Ammon's horn (tissue), 1 donor: ENCODE measurements around the gene IPO13.

Source experiments
- DNase-seq: peaks from one replicate; pipeline ENCODE4 v3.0.0-alpha.2; 2016; ENCODE audit warnings: low spot score

The IPO13 gene

DNA sequence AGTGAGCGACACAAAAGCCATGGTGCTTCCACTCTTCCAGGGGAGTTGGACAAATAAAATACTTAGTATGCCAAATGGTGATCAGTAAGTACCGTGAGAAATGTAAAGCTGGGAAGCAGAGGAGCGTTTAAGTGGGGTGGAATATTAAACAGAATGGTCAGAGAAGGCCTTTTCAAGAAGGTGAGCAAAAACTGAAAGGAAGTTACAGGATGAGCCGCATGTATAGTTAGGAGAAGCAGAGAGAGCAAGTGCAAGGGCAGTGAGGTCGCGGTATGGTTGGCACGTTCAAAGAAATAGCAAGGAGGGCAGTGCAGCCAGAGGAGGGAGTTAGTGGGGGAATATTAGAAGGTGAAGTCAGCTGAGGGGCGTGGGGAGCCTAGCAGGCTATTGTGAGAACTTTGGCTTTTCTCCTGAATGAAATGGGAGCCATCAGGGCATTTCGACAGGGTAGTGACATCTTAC lies 27.3 kb downstream of the IPO13 start:
- DNase-seq = no peak

DNA sequence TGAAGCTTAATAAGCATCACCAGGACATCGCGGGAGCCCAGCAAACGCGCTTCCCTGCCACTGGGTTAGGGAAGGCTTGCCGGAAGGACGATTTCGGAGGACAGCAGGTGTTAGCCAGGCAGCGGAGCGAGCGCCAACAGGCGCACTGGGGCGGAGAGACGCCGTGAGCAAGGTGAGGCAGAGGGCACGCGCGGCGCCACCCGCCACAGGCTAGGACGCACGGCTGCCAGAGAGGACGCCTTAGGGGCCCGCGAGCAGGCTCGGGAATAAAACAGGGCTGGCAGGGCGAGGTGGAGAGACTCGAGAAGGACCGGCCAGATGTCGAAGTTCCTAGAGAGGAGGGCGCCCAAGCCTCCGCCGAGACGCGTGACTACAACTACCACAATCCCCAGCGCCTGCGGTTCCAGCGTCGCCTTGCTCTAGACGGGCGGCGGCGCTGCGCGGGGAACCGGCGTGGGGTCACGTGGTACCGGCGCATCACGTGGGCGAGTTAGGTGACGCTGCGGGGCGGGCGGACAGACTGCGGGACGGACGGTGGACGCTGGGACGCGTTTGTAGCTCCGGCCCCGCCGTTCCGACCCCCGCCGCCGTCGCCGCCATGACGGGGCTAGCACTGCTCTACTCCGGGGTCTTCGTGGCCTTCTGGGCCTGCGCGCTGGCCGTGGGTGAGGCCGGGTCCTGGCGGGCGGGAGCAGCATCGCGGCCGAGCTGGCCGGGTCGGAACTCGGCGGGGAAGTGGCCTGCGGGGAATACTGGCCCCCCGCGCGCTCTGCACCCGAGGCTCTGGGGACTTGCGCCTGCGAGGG lies 27.9 kb downstream of the IPO13 start, which contains the start of gene ATP6V0B:
ATP6V0B (plus strand) TSS at position 518 of the 806 bp plus-strand sequence; CDS start at position 599, 81 bp downstream.
- DNase-seq = peak; percentile 98

DNA sequence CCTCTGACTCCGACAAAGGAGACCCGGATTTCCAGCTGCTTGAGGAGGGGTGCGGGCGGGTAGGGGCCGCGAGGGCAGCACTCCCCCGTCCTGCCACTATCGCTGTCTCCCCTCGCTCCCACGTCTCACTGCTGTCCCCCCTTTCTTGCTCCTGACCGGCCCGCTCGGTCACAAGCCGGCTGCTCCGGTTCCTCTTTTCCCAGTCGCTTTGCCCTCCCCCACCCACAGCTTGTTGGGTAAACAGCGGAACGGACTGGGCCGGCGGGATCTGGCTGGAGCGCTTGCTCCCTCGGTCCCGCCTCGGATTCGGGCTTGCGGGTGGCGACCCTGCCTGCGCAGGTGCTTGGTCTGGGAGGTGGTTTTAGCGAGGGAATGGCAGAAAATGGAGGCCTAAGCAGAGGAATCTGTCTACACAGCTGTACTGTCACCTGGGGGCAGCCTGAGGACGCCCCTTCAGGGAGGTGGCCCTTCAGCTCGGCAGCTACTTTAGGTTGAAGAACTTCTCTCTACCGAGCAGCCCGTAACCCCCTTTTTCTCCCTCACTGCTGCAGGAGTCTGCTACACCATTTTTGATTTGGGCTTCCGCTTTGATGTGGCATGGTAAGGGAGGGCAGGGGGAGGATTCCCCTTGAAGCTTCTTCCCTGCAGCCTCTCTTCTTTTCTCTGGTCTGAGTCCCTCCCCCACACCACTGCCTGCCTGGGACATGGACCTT lies 28.7 kb downstream of the IPO13 start:
- peak; percentile 51 for DNase-seq

DNA sequence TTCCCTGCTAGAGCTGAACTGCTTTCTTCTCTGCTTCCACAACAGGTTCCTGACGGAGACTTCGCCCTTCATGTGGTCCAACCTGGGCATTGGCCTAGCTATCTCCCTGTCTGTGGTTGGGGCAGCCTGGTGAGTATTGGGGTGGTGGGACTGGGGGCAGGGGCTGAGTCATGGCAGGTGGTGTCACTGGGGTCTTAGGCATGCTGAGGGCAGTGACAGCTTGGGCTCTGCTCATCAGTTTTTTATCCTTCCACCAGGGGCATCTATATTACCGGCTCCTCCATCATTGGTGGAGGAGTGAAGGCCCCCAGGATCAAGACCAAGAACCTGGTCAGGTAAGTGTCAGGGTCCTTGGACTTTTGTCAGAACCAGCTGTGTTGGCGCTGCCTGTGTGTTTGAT lies 29.3 kb downstream of the IPO13 start:
- no peak for DNase-seq

DNA sequence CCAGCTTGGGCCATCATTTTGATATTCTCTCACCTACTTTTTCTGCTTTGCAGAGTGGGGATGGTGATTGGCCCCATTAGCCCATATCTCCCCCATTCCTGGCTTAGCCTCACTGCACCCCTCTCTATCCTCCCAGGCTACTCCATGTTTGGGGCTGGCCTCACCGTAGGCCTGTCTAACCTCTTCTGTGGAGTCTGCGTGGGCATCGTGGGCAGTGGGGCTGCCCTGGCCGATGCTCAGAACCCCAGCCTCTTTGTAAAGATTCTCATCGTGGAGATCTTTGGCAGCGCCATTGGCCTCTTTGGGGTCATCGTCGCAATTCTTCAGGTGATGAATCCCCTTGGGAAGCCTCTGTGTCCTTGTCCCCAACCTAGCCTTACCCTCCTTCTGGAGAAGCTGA lies 30.1 kb downstream of the IPO13 start:
- no peak for DNase-seq

DNA sequence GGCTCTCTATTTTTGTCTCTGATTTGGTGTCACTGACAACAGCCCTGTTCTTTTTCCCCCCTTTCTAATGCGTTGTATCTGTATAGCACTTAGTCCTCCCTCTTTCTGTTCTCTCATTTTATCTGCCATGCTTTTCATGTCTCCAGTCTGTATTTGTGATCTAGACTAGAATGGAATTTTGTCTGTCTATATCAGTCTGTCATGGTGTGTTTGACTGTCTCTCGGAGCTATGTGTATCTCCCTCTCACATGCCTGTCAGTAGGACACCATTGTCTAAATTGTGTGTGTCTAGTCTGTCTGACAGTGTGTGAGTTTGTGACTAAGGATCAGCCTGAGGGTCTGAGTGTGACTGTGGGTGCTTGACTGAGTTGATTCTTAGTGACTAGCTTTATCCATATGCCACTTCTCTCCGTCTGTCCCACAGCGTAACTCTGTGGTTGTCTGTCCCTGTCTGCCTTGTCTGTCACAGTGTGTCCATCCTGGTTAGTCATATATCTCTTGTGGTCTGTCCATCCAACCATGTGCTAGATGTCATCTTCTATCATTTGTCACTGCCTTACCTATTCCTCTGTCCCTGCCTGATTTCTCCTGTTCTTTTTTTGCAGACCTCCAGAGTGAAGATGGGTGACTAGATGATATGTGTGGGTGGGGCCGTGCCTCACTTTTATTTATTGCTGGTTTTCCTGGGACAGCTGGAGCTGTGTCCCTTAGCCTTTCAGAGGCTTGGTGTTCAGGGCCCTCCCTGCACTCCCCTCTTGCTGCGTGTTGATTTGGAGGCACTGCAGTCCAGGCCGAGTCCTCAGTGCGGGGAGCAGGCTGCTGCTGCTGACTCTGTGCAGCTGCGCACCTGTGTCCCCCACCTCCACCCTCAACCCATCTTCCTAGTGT lies 30.9 kb downstream of the IPO13 start:
- no peak for DNase-seq

DNA sequence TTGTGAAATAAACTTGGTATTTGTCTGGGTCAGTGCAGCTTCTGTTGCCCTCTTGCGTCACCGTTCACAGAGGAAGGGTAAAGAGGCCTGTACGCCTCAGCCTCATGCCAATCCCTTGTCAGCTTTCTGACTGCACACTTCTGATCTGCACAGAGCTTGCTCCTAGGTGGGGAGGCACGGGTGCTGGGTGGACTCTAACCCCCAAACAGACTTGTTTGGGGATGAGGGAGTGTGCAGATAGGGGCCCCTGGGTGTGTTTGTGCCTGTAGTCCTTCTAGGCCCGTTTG lies 31.5 kb downstream of the IPO13 start:
- DNase-seq = no peak

DNA sequence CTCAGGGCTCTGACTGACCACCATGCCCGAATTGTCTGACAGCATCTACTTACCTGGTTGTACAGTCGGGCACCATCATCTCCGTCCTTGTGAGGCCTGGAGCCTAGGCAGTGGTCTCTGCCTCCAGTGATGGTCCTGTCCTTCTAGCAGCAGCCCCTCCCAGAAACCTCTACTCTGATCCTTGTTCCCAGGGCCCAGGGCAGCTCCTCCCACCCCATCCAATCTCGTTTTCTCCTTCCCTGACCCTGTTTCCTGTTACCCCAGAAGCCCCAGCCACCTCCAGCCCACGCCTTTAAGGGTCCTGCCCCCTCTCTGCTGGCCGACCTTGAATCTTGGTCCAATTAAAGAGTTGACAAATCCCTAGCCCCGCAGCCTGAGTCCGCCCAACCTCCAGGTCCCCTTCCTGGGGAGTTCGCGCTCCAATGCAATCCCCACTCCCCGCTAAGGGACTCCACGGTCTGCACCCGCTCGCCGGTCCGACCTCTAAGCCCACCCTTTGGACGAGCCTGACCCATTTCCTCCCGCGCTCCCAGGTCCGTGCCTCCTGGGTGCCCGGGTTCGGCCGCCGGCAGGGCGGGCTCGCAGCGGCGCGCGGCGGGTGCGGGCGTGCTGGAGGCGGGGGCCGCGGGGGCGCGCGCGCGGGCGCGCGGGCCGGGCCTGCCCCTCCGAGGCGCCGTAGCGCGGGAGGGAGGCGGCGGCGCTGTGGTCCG lies 32.0 kb downstream of the IPO13 start, which contains the start of gene B4GALT2:
B4GALT2 (plus strand) TSS at position 660 of the 710 bp plus-strand sequence. CDS start 1,951 bp downstream, outside the sequence.
- DNase-seq = peak; percentile 57

DNA sequence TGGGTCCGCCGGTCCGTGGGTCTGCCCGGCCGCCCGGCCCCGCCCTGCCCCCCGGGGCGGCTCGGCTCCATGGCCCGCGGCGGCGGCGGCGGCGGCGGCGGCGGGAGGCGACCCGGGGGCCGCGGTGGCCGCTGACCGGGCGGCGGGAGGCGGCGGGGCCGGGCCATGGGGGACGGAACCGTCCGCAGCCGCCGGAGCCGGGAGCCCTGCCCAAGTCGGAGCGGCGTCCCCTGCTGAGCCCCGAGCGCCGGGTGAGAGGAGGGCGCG lies 32.4 kb downstream of the IPO13 start:
- no peak for DNase-seq

DNA sequence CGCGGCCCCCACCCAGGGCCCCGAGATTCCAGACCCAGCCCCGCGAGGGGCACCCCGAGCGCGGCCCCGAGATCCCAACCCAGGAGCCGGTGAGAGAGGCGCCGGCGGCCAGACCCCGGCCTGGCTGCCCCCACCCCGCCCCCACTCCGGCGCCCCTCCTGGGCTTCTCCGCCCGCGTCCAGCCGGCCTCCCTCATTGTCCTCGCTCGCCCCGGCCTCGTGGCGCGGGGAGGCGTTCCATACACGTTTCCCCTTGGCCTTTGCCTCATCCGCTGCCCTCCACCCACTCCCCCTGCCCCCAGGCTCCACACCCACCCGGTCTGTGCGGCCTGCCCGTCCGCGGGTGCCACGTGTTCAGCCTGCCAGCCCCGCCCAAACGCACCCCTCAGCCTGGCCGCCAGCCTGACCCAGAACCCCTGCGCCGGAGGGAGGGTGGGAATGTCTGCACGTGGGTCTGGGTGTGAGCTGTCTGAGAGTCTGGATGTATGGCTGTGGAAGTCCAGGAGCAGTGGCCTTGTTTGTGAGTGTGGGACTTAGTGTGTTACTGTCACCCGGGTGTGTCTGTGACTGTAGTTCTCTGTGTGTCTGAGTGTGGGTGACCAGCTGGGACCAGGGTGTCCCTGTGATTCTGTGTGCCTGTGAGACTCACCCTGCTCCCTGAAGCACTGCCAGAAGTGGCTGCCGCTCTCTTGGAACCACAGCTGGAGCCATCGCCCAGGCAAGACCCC lies 32.9 kb downstream of the IPO13 start:
- DNase-seq = peak; percentile 45

DNA sequence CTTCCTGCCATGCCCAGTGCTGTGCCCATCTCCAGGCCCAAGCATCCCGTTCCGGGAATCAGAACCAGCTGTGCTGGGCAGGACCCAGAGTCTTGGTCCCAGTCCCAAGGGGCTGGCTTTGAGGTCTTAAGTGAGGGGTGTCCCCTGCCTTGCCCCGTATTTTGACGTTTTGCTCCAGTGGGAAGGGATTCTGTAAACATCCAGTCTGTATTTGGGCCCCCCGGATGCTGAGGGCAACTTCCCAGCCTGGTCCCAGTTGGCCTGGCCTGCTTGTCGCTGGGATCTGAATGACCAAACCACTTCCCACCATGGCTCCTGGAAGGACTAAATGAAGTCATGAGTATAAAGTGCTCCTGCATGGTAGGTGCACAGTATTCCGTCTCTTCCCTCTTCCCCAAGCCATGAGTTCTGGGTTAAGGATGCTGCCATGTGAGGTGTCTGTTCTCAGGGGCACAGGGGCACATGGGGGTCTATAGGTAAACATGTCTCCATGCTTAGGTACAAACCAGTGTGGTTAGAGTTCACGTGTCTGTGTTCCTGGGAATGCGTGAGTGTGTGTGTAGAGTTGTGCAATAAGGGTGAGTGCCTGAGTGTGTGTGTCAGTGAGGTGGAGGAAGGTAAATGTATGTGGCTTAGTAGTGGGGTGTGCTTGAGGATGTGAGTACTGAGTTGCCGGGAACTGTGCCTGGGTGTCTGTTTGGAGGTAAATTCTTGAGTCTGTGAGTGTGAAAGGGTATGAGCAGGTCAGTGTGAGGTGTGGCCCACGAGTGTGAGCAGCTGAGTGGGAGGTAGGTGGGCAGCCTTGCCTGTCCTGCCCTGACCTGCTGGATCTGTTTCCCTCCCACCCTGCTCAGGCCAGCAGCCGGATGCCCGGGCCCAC lies 33.7 kb downstream of the IPO13 start:
- no peak for DNase-seq

DNA sequence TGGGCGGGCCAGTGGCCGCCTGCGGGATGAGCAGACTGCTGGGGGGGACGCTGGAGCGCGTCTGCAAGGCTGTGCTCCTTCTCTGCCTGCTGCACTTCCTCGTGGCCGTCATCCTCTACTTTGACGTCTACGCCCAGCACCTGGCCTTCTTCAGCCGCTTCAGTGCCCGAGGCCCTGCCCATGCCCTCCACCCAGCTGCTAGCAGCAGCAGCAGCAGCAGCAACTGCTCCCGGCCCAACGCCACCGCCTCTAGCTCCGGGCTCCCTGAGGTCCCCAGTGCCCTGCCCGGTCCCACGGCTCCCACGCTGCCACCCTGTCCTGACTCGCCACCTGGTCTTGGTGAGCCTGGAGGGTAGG lies 34.4 kb downstream of the IPO13 start:
- DNase-seq = no peak

DNA sequence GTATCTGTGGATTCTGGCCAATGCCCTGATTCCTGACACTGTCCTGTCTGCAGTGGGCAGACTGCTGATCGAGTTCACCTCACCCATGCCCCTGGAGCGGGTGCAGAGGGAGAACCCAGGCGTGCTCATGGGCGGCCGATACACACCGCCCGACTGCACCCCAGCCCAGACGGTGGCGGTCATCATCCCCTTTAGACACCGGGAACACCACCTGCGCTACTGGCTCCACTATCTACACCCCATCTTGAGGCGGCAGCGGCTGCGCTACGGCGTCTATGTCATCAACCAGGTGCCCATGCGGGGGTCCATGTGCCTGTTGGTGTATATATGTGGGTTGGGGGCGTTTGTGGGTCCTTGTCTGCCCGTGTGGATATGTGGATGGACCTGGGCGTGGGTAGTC lies 34.9 kb downstream of the IPO13 start:
- DNase-seq = no peak

DNA sequence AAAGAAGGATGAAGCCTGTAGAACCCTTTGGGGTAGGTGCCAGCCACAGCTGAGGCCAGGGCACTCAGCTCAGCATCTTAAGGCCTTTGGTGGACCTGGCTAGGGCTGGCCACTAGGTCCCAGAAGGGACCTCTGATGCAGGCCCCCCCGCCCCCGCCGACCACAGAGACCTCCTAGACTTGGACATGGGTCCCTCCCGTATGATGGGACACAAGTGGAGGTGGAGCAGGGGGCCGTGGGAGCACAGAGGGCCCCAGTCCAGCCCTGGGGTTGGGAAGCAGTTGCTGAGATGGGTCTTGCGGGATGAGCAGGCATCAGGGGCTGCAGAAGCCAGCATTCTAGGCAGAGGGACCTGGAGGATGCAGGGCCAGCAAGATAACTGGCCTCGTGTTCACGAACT lies 35.5 kb downstream of the IPO13 start:
- DNase-seq = no peak

DNA sequence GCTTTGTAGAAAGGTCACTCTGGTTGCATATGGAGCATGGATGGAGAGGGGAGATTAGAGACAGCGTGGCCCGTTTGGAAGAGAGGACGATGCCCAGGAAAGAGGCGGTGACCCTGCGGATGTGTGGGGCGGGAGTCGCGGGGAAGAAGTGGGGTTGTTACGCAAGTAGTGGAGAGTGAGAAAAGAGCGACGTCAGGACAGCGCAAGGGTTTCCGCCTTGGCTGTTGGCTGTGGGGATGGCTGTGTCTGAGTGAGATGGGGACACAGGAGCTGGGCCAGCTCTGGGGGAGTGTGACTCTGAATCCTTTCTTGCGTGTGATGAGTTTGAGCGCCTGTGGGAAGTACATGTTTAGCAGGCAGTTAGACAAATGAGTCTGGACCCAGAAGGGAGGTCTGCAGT lies 36.1 kb downstream of the IPO13 start:
- DNase-seq = no peak

DNA sequence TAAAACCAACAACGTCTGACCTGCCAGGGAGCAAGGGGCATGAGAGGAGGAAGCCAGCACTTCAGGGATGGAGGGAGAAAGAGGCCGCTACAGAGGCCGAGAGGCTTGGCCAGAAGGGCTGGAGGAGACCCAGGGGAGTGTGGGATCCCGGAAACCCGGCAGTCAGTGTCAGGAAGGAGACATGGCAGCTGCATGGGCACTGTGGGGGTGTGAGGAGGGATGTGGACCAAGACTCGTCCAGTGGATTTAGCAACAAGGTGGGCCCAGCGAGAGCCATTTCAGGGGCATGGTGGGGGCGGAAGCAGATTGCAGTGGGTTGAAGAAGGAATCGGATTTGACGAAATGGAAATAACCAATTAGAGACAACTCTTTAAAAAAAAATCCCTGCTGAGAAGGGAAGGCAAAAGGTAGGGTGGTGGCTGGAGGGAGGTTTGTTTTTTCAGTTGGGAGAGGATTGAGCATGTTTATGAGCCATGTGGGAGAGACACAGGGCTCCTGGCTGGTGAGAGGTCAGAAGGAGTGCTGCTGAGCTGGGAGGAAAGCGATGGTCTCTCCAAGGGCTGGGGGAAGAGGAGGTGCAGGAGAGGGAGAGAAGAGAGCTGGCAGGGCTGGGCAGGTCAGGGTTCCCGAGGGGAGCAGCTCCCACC lies 36.6 kb downstream of the IPO13 start:
- no peak for DNase-seq

DNA sequence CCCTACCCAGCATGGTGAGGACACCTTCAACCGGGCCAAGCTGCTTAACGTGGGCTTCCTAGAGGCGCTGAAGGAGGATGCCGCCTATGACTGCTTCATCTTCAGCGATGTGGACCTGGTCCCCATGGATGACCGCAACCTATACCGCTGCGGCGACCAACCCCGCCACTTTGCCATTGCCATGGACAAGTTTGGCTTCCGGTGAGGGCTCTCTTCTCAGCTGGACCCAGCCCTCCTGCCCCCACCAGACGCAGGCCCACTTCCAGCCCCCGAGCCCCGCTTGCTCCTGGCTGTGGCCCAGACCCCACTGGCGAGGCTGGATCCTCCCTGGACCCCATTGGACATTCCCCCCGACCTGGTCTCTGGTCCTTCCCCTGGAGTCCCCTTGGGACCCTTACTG lies 38.1 kb downstream of the IPO13 start:
- DNase-seq = no peak

DNA sequence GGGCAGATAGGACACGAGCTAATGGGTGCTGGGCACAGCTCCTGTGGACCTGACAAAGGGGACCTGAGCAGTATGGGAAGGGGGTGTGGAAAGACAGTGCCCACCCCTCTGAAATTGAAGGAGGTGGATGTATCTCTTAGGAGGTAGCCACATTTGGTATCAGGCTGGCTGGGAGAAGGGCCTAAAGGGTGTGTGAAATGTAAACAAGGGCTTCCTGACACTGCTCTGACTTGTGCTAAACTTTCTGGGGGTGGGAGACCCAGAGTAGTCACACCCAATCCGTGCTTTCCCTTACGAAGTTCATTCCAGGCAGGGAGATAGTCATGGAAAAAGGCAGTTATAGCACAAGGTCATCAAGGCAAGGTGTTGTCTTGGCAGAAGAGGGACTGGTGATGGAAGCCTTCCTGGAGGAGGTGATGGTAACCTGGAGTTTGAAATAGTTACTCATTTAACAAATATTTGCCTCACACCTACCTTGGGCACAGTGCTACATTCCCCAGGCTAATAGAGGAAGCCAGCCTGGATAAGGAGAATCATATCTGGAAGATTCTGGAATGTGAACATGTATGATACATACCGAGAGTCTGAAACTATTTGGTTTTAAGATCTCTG lies 39.3 kb downstream of the IPO13 start:
- no peak for DNase-seq

DNA sequence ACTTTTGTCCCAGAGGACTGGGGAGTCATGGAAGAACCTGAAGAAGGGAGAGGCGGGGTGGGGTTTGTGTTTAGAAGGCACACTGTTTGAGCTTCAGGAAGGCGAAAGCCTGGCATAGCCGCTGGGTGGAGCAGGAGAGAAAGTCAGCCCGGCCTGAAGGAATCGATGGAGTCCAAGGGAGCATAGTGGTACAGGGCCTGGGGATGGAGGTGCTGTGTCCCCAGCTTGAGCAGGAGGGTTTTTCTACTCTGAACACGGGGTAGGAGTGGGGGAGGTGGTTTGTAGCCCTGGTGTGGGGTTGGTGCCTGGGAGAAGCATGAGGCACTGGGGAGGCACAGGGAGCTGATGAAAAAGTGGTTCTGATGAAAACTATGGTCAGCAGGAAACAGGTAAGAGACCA lies 40.0 kb downstream of the IPO13 start:
- no peak for DNase-seq
